Vagina (tissue), 2 donors: ENCODE results near the gene PHLDB2. TPM values are rescaled to one million over a fixed set of nuclear protein-coding genes. Genes with fewer than 3 reads are reported as not detected.

Source experiments
- DNase-seq, 2 donors: peaks; one replicate each; pipeline ENCODE4 v3.0.0-alpha.2; 2017; ENCODE audit errors: extremely low spot score in 2 of 2
- H3K27ac ChIP-seq: fragments of 200-600 bp; sonication (generic); one replicate; pipeline ENCODE4 v1.5.1; 2019
- H3K27me3 ChIP-seq: fragments of 200-600 bp; sonication (generic); one replicate; pipeline ENCODE4 v1.5.1; 2019
- H3K36me3 ChIP-seq, 2 donors: fragments of 200-600 bp; sonication (generic); one replicate each; pipeline ENCODE4 v1.5.1; 2017 to 2019
- H3K4me1 ChIP-seq: fragments of 200-600 bp; sonication (generic); one replicate; pipeline ENCODE4 v1.5.1; 2019
- H3K4me3 ChIP-seq, 2 donors: fragments of 200-600 bp; sonication (generic); 1 replicate in 1 of 2; 2 replicates in 1 of 2; pipeline ENCODE4 v1.5.1; 2016 to 2019
- H3K9me3 ChIP-seq: fragments of 200-600 bp; sonication (generic); one replicate; pipeline ENCODE4 v1.5.1; 2019
- POLR2A ChIP-seq, 2 donors: fragments of 450-650 bp; IDR thresholded peaks; one replicate each; pipeline ENCODE4 v1.6.1; 2017; ENCODE audit warnings: antibody characterized with exemption in 2 of 2, mild to moderate bottlenecking in 2 of 2, moderate library complexity in 2 of 2
- POLR2AphosphoS5 ChIP-seq, 2 donors: sonication (generic); formaldehyde crosslinking; IDR thresholded peaks; one replicate each; pipeline ENCODE4 v1.9.0; 2017; ENCODE audit warnings: antibody characterized with exemption in 2 of 2, mild to moderate bottlenecking in 2 of 2, low read depth in 1 of 2; ENCODE audit not compliant: insufficient read depth in 1 of 2
- intact Hi-C: fragments of 100-400 bp; cut with DNase I; formaldehyde crosslinking; loops from one replicate; pipeline ENCODE4 v1.15.1; 2023
- total RNA-seq: library from RNA; depleted of rRNA; stranded (reverse); fragments of >200 nt; gene quantifications from one replicate; pipeline ENCODE4 v1.2.3, GENCODE V29; 2016
- TF ChIP-seq, protein P1 (sequence below), 3 experiments: fragments of 450-650 bp in 2 of 3; fragments of 200-600 bp in 1 of 3; sonication (generic) in 1 of 3; IDR thresholded peaks; one replicate each; pipeline ENCODE4 v1.5.1; 2017 to 2019; ENCODE audit warnings: antibody characterized with exemption in 3 of 3, mild to moderate bottlenecking in 2 of 3, moderate library complexity in 2 of 3

PHLDB2 gene
- total RNA-seq, 1 donor from 2014 or later: 66.8 TPM

DNA sequence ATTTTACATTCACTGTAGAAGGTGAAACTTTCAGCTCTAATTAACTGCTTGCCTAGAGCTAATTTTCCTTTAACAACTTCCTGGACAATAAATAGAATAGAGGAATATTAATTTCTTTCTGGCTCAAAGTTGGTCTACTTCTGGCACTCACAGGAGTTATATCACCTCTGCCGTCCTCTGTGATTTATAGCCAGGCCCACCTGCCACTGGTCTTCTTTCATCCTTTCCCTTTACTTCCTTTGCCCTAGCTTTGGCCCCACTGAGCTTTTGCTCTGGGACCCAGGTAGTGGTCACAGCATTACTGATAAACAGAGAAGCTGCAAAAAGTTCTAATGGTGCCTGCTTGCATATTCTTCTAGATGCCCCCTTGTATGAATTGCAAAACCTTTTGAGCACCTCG, 70.4 kb downstream of the PHLDB2 start:
- H3K4me1 ChIP-seq: no peaks in the 10 kb centered on the region
- intact Hi-C loops: no loop called here
- no peaks in the 10 kb centered on the region for H3K9me3 ChIP-seq
- H3K36me3 ChIP-seq: no peaks in the 10 kb centered on the region
- TF ChIP-seq, protein P1, sequence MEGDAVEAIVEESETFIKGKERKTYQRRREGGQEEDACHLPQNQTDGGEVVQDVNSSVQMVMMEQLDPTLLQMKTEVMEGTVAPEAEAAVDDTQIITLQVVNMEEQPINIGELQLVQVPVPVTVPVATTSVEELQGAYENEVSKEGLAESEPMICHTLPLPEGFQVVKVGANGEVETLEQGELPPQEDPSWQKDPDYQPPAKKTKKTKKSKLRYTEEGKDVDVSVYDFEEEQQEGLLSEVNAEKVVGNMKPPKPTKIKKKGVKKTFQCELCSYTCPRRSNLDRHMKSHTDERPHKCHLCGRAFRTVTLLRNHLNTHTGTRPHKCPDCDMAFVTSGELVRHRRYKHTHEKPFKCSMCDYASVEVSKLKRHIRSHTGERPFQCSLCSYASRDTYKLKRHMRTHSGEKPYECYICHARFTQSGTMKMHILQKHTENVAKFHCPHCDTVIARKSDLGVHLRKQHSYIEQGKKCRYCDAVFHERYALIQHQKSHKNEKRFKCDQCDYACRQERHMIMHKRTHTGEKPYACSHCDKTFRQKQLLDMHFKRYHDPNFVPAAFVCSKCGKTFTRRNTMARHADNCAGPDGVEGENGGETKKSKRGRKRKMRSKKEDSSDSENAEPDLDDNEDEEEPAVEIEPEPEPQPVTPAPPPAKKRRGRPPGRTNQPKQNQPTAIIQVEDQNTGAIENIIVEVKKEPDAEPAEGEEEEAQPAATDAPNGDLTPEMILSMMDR (IDR thresholded peaks at IDR 0.05): no peak
- TF ChIP-seq POLR2AphosphoS5 (IDR thresholded peaks at IDR 0.05; ENCODE audit: insufficient read depth in 1 of 2, low read depth in 1 of 2) (no peak), POLR2A (IDR thresholded peaks at IDR 0.05) (no peak)
- no peak overlapping the region for H3K27ac ChIP-seq
- no peak for DNase-seq
- no peak overlapping the region for H3K4me3 ChIP-seq
- H3K27me3 ChIP-seq: no peaks in the 10 kb centered on the region

DNA sequence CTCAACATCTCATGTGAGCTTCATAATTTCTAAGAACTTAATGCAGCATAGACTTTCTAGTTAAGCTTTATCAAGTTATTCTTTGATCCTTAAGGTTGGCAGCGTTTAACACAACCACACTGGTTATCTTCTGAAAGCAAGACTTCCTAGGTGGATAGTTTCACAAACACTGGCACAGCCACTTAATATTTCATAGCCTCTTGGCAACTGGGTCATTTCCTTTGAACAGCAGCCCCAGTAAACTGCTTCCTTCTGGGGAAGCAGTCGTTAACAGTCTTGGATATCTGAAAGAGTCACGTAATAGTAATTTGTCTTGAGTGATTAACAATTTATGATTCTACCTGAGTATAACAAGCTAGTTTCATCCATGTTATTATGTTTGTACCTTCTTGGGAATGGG, 73.9 kb downstream of the PHLDB2 start:
- Histone ChIP-seq H3K27ac (no peak overlapping the region), H3K4me1 (peaks cover 12% of the 10 kb centered on the region), H3K4me3 (no peak overlapping the region), H3K27me3 (no peaks in the 10 kb centered on the region), H3K9me3 (no peaks in the 10 kb centered on the region), H3K36me3 (no peaks in the 10 kb centered on the region)
- no peak for DNase-seq
- TF ChIP-seq, protein P1 (IDR thresholded peaks at IDR 0.05): no peak
- TF ChIP-seq POLR2AphosphoS5 (IDR thresholded peaks at IDR 0.05; ENCODE audit: insufficient read depth in 1 of 2, low read depth in 1 of 2): no peak
- intact Hi-C loops: no loop called here

DNA sequence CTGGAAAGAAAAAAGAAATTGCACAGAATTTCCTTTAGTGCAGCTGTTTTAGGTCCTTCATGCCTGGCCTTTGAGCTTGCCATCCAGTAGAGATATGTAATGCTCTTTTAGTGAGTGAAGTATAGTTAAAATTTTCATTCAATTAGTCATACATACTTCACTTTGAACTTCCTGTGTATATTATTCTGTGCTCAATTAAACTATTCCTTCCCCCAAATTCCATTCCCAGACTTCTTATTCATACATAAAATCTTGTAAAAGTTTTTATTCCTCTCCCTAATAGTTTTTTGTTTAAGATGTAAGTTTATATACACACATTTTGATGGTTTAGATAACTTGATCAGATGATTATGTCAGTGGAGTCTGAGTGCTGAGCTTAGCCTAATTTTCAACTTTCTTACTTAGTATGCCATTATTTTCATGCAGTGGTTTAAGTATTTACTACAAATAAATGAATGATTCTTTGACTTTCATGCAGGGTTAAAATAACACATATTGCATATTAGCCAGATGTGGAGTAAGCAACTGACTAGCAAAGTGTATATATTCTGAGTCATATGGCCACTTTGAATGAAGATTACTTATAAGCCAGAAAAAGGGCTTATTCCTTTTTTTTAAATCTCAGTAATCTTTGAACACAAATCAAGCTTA, 77.3 kb downstream of the PHLDB2 start:
- TF ChIP-seq POLR2A (IDR thresholded peaks at IDR 0.05) (no peak), POLR2AphosphoS5 (IDR thresholded peaks at IDR 0.05; ENCODE audit: insufficient read depth in 1 of 2, low read depth in 1 of 2) (no peak)
- TF ChIP-seq, protein P1 (IDR thresholded peaks at IDR 0.05): no peak
- H3K27ac ChIP-seq: no peak overlapping the region

DNA sequence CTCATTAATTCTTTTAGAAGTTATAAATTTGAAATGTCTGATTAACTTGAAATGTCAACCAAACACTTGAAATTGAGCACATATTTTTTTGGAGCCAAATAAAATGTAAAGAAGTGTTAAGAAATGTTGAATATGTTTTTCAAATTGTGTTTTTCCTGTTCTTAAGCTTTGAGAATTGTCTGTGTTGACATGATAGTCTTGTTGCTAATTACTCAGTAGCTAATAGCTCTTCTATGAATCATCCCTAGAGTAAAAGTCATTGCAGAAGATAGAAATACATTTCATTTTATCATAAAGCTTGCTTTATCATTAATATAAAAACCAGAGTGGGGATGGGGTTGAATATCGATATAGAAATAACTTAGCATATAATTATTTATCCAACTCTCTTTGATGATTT, 77.9 kb downstream of the PHLDB2 start:
- H3K9me3 ChIP-seq: no peaks in the 10 kb centered on the region
- DNase-seq: no peak
- H3K4me3 ChIP-seq: no peak overlapping the region
- no peaks in the 10 kb centered on the region for H3K27me3 ChIP-seq
- peaks cover 0 to 17% of the 10 kb centered on the region in 2 donors for H3K36me3 ChIP-seq
- TF ChIP-seq POLR2AphosphoS5 (IDR thresholded peaks at IDR 0.05; ENCODE audit: insufficient read depth in 1 of 2, low read depth in 1 of 2) (no peak), POLR2A (IDR thresholded peaks at IDR 0.05) (no peak)
- TF ChIP-seq, protein P1 (IDR thresholded peaks at IDR 0.05): no peak
- intact Hi-C loops: no loop called here
- H3K4me1 ChIP-seq: peaks cover 12% of the 10 kb centered on the region
- H3K27ac ChIP-seq: no peak overlapping the region

More for the DNA sequence above, 77.3 kb downstream of the PHLDB2 start:
- intact Hi-C loops: no loop called here
- H3K36me3 ChIP-seq: peaks cover 0 to 17% of the 10 kb centered on the region in 2 donors
- H3K4me3 ChIP-seq: no peak overlapping the region
- H3K9me3 ChIP-seq: no peaks in the 10 kb centered on the region
- no peak for DNase-seq
- peaks cover 12% of the 10 kb centered on the region for H3K4me1 ChIP-seq
- no peaks in the 10 kb centered on the region for H3K27me3 ChIP-seq

DNA sequence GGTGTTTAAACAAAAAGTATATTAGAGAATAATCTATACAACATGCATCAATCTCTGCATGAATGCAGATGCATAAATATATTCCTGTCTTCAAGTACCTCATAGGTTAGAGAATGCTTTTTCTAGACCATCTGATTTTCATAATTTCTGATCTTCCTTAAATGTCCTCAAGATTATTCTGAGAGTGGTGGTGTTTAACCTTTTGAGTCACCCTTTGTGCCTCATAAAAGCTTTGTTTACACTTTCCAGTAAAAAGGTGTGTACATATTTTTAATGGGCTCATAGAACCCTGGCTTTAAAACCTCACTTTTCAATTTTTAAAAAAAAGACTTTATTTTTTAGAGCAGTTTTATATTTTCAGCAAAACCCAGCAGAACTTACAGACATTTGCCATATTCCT, 78.8 kb downstream of the PHLDB2 start:
- no peak for TF ChIP-seq POLR2A (IDR thresholded peaks at IDR 0.05)
- no peak for TF ChIP-seq POLR2AphosphoS5 (IDR thresholded peaks at IDR 0.05; ENCODE audit: insufficient read depth in 1 of 2, low read depth in 1 of 2)
- TF ChIP-seq, protein P1 (IDR thresholded peaks at IDR 0.05): no peak
- Histone ChIP-seq H3K4me3 (no peak overlapping the region), H3K36me3 (peaks cover 0 to 17% of the 10 kb centered on the region in 2 donors), H3K27ac (no peak overlapping the region), H3K9me3 (no peaks in the 10 kb centered on the region), H3K4me1 (peaks cover 12% of the 10 kb centered on the region), H3K27me3 (no peaks in the 10 kb centered on the region)
- DNase-seq: no peak
- intact Hi-C loops: no loop called here
